WTC11 (cell line): Measurements from ENCODE around the gene YDJC. TPM values are rescaled to one million over a fixed set of nuclear protein-coding genes. Genes with fewer than 3 reads are reported as not detected.

Source experiments
- ATAC-seq: fragments of 200-7000 bp; cut with Tn5 transposase; 2 replicates; pipeline ENCODE4 v1.10.0; 2021; ENCODE audit warnings: mild to moderate bottlenecking, moderate library complexity
- CTCF ChIA-PET: fragments of 300-600 bp; sonication (Branson Sonifier 250); formaldehyde crosslinking; loops from one replicate; lab custom pipeline; 2021; ENCODE audit warnings: antibody characterized with exemption; lab: Charles Lee
- POLR2A ChIA-PET: fragments of 350-600 bp; sonication (Branson Sonifier 250); formaldehyde crosslinking; loops from one replicate; lab custom pipeline; 2021; ENCODE audit warnings: antibody characterized with exemption; lab: Charles Lee
- DNase-seq: peaks from one replicate; pipeline ENCODE4 v3.0.0; 2021; ENCODE audit warnings: low spot score
- H3K27ac Mint-ChIP-seq: 2 replicates; pipeline ENCODE4 v1.8.0; 2021; ENCODE audit warnings: mixed read lengths
- H3K27me3 Mint-ChIP-seq: 2 replicates; pipeline ENCODE4 v1.8.0; 2021; ENCODE audit warnings: low read depth, mild to moderate bottlenecking, moderate library complexity, mixed read lengths
- H3K36me3 Mint-ChIP-seq: 2 replicates; pipeline ENCODE4 v1.8.0; 2021; ENCODE audit warnings: mixed read lengths
- H3K4me1 Mint-ChIP-seq: 2 replicates; pipeline ENCODE4 v1.8.0; 2022; ENCODE audit warnings: mixed read lengths
- H3K4me3 Mint-ChIP-seq: 2 replicates; pipeline ENCODE4 v1.8.0; 2021; ENCODE audit warnings: mild to moderate bottlenecking, moderate library complexity, mixed read lengths
- H3K9me3 Mint-ChIP-seq: 2 replicates; pipeline ENCODE4 v1.8.0; 2021; ENCODE audit warnings: mixed read lengths
- AFF4 ChIP-seq: sonication (generic); formaldehyde crosslinking; IDR thresholded peaks from 2 replicates; pipeline ENCODE4 v1.8.1; 2023; ENCODE audit warnings: mild to moderate bottlenecking, missing genetic modification reagents, borderline replicate concordance
- CREM ChIP-seq: sonication (generic); formaldehyde crosslinking; IDR thresholded peaks from 2 replicates; pipeline ENCODE4 v1.8.1; 2022; ENCODE audit warnings: mild to moderate bottlenecking, missing genetic modification reagents, moderate library complexity
- E2F1 ChIP-seq: sonication (generic); formaldehyde crosslinking; IDR thresholded peaks from 2 replicates; pipeline ENCODE4 v1.8.0; 2022; ENCODE audit warnings: mild to moderate bottlenecking, missing genetic modification reagents
- EMX1 ChIP-seq: fragments of 250-450 bp; sonication (Bioruptor Pico); IDR thresholded peaks from 2 replicates; pipeline ENCODE4 v1.8.0; 2021; ENCODE audit warnings: mild to moderate bottlenecking
- GRHL2 ChIP-seq: fragments of 250-450 bp; sonication (Bioruptor Pico); IDR thresholded peaks from 2 replicates; pipeline ENCODE4 v1.8.0; 2022; ENCODE audit warnings: mild to moderate bottlenecking, moderate library complexity; ENCODE audit not compliant: insufficient replicate concordance, severe bottlenecking
- HMGA2 ChIP-seq: fragments of 250-450 bp; sonication (Bioruptor Pico); IDR thresholded peaks from 2 replicates; pipeline ENCODE4 v1.4.0; 2021; ENCODE audit warnings: mild to moderate bottlenecking, moderate library complexity
- HMGXB4 ChIP-seq: sonication (generic); formaldehyde crosslinking; IDR thresholded peaks from 2 replicates; pipeline ENCODE4 v1.8.1; 2023; ENCODE audit warnings: mild to moderate bottlenecking, moderate library complexity, missing genetic modification reagents
- JUN ChIP-seq: sonication (generic); formaldehyde crosslinking; IDR thresholded peaks from 2 replicates; pipeline ENCODE4 v1.8.0; 2023; ENCODE audit warnings: mild to moderate bottlenecking, missing genetic modification reagents
- MXD4 ChIP-seq: fragments of 250-450 bp; sonication (Bioruptor Pico); IDR thresholded peaks from 2 replicates; pipeline ENCODE4 v1.8.0; 2021; ENCODE audit warnings: mild to moderate bottlenecking, moderate library complexity, borderline replicate concordance
- PRDM15 ChIP-seq: sonication (generic); formaldehyde crosslinking; IDR thresholded peaks from 2 replicates; pipeline ENCODE4 v1.8.0; 2022; ENCODE audit warnings: missing genetic modification reagents
- RELA ChIP-seq: sonication (generic); formaldehyde crosslinking; IDR thresholded peaks from 2 replicates; pipeline ENCODE4 v1.8.1; 2022; ENCODE audit warnings: missing genetic modification reagents, mild to moderate bottlenecking, borderline replicate concordance
- TEAD1 ChIP-seq: sonication (generic); formaldehyde crosslinking; IDR thresholded peaks from 2 replicates; pipeline ENCODE4 v1.8.0; 2022; ENCODE audit warnings: mild to moderate bottlenecking, missing genetic modification reagents
- ZNF232 ChIP-seq: sonication (generic); formaldehyde crosslinking; IDR thresholded peaks from 2 replicates; pipeline ENCODE4 v1.8.0; 2022; ENCODE audit warnings: mild to moderate bottlenecking, missing genetic modification reagents
- ZNF281 ChIP-seq: sonication (generic); formaldehyde crosslinking; IDR thresholded peaks from 2 replicates; pipeline ENCODE4 v1.8.0; 2023; ENCODE audit warnings: mild to moderate bottlenecking, missing genetic modification reagents
- ZNF671 ChIP-seq: fragments of 250-450 bp; sonication (Bioruptor Pico); IDR thresholded peaks from 2 replicates; pipeline ENCODE4 v1.8.0; 2021; ENCODE audit warnings: mild to moderate bottlenecking
- total RNA-seq: library from RNA; stranded (reverse); gene quantifications from 3 replicates; pipeline ENCODE4 v1.2.3, GENCODE V29; 2021

The YDJC gene
- total RNA-seq, 1 experiment from 2014 or later: 39.8 TPM

- ATAC-seq (no peak), DNase-seq (no peak)
- Mint-ChIP-seq H3K4me1 (peaks cover 16% of the 10 kb centered on the region), H3K27ac (no peak overlapping the region), H3K36me3 (no peaks in the 10 kb centered on the region), H3K27me3 (peaks cover 12% of the 10 kb centered on the region), H3K4me3 (no peak overlapping the region), H3K9me3 (peaks cover 3% of the 10 kb centered on the region; the same call in 1 of the 2 replicates)
- TF ChIP-seq TEAD1 (CRISPR knock-in tag) (no peak), RELA (CRISPR knock-in tag) (no peak), EMX1 (no peak), PRDM15 (CRISPR knock-in tag) (no peak), GRHL2 (no peak), AFF4 (CRISPR knock-in tag) (no peak), JUN (CRISPR knock-in tag) (no peak), E2F1 (no peak), HMGXB4 (CRISPR knock-in tag) (no peak), ZNF232 (CRISPR knock-in tag) (no peak), MXD4 (CRISPR knock-in tag) (no peak), CREM (CRISPR knock-in tag) (no peak), ZNF281 (CRISPR knock-in tag) (no peak), ZNF671 (CRISPR knock-in tag) (no peak), HMGA2 (CRISPR knock-in tag) (no peak)
- ChIA-PET CTCF (no interaction called here), POLR2A (no interaction called here)
These were observed 31.1 kb upstream of the YDJC start for GRCh38 chr22:21660904-21661303.
